ENCODE data around the gene GPX4.

The GPX4 gene

GRCh38 chr19:1085676-1086442 is 17.9 kb upstream of the GPX4 start:
- no peak for DNase-seq

- no peak for DNase-seq
These were observed 17.2 kb upstream of the GPX4 start for GRCh38 chr19:1086613-1087012.

GRCh38 chr19:1087813-1088415 is 15.9 kb upstream of the GPX4 start:
- DNase-seq: no peak

- no peak for DNase-seq
These were observed 15.3 kb upstream of the GPX4 start for GRCh38 chr19:1088416-1089010.

GRCh38 chr19:1089126-1089771 is 14.5 kb upstream of the GPX4 start:
- no peak for DNase-seq

- DNase-seq: peak; percentile 23
These were observed 13.9 kb upstream of the GPX4 start for GRCh38 chr19:1089891-1090290.

GRCh38 chr19:1090731-1091543 is 12.9 kb upstream of the GPX4 start:
- DNase-seq: peak; percentile 16

GRCh38 chr19:1091544-1092175 is 12.1 kb upstream of the GPX4 start:
- DNase-seq: no peak

- DNase-seq: no peak
These were observed 10.5 kb upstream of the GPX4 start for GRCh38 chr19:1093330-1093729.

GRCh38 chr19:1093811-1094553 is 9.8 kb upstream of the GPX4 start:
- no peak for DNase-seq

GRCh38 chr19:1094655-1094977 is 9.2 kb upstream of the GPX4 start:
- no peak for DNase-seq

- DNase-seq: peak; percentile 98
These were observed 8.7 kb upstream of the GPX4 start, which contains the start of gene POLR2E for GRCh38 chr19:1094978-1095701. Gene POLR2E, minus strand, starts transcription at chr19:1095375. Its CDS starts 60 bp downstream, at chr19:1095315.

GRCh38 chr19:1097810-1098176 is 6.0 kb upstream of the GPX4 start:
- DNase-seq: no peak

GRCh38 chr19:1098177-1099051 is 5.4 kb upstream of the GPX4 start:
- no peak for DNase-seq

GRCh38 chr19:1101337-1101698 is 2.5 kb upstream of the GPX4 start:
- no peak for DNase-seq

GRCh38 chr19:1102407-1103131 is 1.2 kb upstream of the GPX4 start:
- no peak for DNase-seq

GRCh38 chr19:1103132-1103707 is 574 bp upstream of the GPX4 start:
- DNase-seq: no peak

- DNase-seq: peak; percentile 80
These were observed 665 bp downstream of the GPX4 start for GRCh38 chr19:1104311-1105007.

All from right hindlimb (tissue), 1 donor.